Superior temporal gyrus (tissue), 1 donor: Measurements from ENCODE around the gene EXOC1L.

ENCODE experiments used
- DNase-seq: peaks from one replicate; pipeline ENCODE4 v3.0.0-alpha.2; 2016; ENCODE audit errors: extremely low spot score

The EXOC1L gene

DNA sequence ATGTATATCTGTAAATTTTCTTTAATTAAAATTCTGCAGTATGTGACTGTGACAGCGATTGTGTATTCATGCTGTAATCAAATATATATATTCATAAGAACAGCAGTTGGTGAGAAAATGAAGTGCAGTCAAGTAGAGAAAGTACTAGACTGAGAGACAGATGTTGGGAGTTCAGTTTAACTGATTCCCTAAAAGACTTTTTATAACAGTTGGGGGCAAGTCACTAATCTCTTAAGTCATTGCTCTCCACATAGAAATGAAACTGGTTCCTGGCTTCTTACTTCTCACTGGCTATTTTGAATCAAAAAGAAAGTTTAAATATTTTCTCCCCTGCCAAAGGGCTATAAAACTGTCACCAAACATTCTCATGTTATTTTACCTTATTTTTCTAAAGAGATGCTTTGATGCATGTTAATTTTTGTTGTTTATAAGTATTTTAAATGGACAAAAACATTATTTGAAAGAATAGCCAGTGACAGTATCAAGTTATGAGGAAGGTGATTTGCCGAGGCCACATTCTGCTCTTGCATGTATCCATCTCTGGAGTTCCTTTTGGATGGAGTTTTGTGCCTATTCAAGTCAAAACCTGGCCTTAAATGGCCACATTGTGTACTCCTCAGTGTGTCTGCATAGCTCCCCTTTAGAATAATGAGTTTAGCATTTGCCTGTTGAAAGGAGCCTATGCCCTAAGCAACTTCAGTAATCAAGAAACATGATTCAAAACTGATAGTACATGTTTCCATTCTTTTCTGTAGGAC is 64.7 kb downstream of the EXOC1L start:
- no peak for DNase-seq

- no peak for DNase-seq
Measured at GRCh38 chr4:55884851-55885219, 65.2 kb downstream of the EXOC1L start.
